ENCODE data around the gene GDAP1L1.
"Not testable (repeated sequence)": the region's sequence is repeated elsewhere in the genome, so short reads cannot be mapped to it uniquely, and the experiment has no call there.

Gene GDAP1L1

DNA sequence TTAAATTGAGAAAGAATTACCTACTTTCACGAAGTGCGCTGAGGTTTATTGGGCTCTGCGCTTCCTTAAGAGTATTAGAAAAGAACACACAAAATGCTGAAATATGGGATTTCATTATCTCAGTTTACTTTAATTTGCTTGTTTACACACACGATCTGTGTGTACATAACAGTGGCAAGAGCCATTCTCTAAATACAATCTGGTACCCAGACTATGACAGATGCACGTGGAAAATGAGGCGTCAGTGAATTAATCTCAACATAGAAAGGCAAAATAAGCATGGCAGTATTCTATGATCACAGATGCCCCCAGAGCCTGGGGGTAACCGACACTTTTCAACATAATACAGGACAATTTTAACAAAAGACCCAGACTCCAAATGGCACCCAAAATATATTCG, 55.6 kb downstream of the GDAP1L1 start:
- no peak for DNase-seq (ENCODE audit: low spot score)

DNA sequence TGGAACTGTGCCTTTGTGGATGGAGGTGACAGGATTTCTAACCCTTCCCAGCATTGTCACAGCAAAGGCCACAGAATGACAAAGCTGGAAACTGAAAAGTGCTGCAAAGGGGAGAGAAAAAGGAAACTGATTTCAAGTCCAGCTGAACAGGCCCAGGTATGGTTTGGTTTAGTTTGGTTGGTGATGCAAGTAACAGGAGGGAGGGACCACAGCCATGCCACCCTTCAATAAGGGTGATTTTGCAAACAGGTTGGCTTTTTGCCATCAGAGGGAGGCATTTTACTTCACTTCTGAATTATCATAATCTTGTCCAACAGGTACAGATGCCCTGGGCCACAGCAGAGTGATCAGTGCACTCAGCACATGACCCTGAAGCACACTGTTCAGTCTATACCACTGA, 57.3 kb downstream of the GDAP1L1 start:
- no peak for DNase-seq (ENCODE audit: low spot score)

DNA sequence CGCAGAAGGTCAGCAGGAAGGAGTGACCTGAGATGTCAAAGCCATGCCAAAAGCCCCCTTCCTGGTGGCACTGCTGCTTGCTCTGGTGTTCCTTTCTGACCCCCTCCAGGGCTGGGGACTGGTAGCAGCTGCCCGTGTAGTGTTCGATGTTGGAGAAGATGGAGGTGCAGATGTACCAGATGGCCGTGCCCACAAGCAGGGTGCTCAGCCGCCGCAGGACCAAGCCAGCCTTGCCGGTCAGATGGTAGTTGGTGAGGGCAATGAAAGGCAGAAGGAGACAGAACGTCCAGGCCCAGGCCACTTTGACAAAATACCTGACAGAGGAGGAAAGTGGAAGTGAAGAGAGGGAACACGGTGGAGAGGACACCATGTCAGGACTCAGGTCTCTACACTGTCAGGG, 59.8 kb downstream of the GDAP1L1 start:
- no peak for DNase-seq (ENCODE audit: low spot score)

DNA sequence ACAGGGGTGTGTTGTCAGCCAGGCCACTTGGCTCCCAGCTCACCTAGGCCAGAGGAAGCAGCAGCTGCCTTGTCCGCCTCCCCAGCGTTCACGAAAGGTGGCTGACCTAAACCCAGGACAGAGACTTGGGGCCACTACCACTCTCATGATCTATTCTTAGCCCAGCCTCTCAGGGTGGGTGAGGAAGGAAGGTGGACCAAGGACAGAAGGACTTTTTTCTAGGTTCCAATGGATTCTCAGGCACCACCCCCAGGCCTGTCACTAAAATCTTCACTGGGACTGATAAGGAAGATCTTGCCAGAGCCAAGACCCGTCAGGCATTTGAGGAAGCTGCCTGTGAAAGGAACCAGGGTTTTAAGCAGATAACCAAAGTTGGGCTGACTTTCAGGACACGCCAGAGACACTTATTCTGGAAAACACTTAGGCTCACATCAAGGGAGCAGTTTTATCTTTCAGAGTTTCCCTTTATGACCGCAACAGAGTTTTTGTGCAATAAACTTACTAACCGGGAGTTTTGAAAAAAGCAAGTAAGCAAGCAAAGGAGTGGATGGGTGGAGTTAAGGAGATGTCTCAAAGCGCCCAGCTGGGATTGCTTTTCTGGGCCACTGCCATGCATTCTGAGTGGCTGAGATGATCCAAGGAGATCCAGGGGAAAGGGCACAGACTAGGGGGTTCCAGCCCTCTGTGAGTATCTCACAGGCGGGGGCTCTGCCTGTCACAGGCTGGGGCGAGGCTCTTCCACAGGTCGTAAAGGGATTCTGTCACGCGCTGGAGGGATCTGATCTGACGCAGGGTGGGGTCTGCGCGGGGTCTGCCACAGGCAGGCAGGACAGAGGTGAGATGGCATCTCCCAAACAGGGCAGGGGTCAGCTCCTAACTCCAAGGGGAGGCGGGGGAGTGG, 62.9 kb downstream of the GDAP1L1 start:
- peak; percentile 9 for DNase-seq (ENCODE audit: low spot score)

DNA sequence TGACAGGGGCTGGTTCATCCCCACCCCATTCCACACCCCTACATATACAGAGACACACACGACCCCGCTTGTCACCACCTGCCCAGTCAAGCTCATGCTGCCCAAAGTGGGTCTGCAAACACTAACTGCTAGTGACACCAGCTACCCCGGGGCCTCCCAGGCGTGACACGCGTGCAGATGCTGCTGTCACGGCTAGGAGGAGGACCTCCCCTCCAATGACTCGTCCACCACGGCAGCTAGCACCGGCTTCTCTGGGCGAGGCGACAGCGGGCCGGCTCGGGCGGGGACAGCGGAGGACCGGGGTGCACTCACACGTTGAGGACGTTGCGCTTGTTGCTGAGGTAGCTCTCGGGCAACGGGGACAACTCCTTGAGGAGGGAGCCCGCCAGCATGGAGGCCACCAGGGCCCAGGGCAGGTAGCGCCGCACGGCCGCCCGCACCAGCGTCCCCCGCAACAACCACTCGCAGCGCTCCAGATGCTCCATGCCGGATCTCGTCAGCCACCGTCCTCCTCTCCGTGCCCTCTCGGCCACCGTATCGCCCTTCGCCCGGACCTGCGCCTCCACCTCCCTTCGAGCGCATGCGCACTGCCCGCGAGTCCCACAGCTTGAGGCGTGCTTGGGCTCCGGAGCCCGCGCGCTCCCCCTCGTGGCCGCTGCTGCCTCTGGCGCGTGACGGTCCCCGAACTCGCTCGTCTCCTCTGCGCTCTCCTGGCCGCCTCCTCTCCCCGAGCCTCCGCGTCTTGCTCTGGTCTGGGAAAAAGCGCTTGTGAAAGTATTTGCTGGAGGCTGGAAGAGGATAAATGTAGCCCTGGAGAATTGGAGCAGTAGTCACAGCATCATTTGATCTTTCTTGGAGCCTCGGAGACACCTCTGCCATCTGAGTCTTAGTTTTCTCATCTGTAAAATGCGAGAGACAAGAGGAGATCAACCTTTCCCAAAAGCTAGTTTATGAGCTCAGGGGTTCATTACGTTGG, 63.8 kb downstream of the GDAP1L1 start, which contains the start of gene FITM2:
Gene FITM2, minus strand, starts transcription at position 539 of the 976 bp plus-strand sequence. Its CDS starts 54 bp downstream, at position 485.
- DNase-seq (ENCODE audit: low spot score), result peak; percentile 96

DNA sequence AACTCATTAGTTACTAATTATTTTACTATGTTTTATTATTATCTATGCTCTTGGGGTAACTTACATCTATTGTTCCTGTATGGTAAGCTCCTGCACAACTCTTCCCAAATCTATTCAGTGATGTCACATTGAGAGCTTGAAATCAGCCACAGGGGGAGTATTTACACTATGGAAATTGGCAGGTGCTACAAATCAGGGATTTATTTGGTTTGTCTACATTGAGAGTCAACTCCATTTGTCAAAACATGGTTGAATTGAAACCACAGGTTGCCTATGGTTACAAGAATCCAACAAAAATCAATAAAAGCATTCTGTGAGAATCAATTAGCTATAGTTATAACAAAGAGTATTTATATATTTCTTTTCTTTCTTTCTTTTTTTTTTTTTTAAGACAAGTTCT, 67.8 kb downstream of the GDAP1L1 start:
- DNase-seq (ENCODE audit: low spot score), result no peak

DNA sequence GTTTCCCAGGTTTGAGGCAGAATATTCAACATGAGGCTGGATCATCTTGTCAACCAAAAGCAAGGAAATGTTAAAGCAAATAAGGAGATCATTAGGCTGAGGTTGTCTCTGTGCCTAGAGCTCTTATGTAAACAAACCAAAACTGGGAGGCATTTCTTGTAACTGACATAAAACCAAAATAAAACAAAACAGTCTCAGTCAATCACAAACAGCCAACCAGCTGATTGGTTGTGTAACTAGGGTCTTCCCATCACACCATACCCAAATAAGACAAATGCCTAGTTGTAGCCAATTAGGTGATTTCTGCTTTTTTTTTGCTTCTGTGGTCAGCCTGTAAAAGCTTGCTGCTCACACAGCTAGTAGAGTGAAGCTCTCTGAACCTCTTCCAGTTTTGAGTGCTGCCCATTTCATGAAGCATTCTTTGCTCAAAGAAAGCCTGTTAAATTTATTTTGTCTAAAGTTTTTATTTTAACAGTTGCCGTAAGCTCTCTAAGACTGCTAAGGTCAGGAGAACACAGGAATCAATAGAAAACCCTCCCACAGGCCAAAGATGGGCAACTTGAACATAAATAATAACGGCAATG, 72.8 kb downstream of the GDAP1L1 start:
- DNase-seq (ENCODE audit: low spot score), result no peak

DNA sequence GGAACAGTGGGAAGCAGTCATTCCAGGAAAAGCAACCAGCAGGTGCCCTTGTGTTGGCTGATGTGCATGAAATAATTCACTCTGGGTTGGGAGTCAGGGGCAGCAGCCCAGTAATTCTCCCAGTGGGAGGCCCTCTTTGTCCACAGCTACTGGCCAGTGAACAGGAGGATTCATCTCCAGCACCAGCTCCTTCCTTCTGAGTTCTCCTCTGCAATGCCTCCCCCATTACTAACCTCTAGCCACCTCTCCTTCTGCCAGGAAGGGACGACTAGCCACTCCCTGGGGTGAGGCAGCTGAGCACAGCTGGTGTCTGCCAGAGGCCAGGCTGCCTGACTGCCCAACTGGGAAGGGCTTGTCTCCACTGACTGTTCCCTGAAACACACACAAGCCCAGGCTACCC, 77.2 kb downstream of the GDAP1L1 start:
- DNase-seq (ENCODE audit: low spot score), result no peak

DNA sequence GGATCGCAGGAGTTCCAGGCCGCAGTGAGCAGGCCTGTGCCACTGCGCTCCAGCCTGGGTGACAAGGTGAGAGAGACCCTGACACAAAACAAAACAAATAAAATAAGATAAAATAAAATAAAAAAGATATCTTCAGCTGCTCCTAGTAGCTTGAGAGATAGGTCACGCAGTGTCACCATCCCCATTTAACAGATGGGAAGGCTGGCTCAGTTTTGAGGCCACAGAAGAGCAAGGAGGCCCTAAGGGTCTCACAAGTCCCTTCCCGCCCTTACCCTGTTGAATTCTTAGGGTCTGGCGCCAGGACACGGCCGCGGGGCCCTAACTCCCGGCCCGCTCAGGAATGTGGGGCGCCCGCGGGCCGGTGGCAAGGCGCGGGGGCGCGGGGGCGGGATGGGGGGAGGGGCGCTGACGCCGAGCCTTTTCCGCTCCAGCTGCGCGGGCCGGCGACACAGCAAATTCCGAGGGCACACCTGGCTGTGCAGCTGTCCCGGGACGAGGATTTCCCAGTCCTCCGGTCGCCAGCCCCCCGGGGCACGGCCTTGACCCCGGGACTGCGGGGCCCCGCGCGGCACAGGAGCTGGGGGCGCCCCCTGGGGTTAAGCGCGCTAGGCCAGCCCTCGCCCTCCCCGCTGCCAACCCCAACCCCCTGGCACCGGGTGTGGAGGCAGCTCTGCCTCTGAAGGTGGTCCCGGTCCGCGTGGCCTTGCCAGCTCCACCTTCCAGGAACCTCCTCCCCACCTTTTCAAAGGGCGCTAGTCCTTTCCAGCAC, 79.5 kb downstream of the GDAP1L1 start:
- DNase-seq (ENCODE audit: low spot score), result no peak

DNA sequence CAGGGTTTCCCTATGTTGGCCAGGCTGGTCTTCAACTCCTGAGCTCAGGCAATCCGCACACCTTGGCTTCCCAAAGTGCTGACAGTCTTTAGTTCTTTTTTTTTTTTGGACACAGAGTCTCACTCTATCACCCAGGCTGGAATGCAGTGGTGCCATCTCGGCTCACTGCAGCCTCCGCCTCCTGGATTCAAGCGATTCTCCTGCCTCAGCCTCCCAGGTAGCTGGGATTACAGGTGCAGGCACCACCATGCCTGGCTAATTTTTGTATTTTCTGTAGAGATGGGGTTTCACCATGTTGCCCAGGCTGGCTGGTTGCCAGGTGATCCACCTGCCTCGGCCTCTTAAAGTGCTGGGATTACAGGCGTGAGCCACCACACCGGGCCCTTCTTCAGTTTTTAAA, 80.6 kb downstream of the GDAP1L1 start:
- DNase-seq (ENCODE audit: low spot score), result not testable (repeated sequence)

DNA sequence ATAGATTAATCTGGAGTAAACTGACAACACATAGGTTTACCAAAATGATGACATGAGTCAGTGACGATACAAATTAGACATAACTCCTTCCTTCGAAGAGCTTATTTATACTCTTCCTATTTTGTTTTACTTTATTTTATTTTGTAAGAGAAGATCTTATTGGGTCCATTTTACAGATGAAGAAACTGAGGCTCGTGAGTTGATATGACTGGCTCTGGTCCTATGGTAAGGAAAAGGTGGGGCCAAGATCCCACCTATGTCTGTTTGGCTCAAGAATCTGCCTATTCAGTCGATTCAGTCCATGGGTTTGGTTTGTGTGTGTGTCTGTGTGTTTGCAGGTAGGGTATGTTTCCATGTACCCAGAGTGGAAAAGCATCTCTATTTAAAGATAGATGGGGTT, 81.3 kb downstream of the GDAP1L1 start:
- no peak for DNase-seq (ENCODE audit: low spot score)

All from cerebellar cortex (tissue), 1 donor.